ENCODE data around the gene TMEM50A.
"Not testable (repeated sequence)": the region's sequence is repeated elsewhere in the genome, so short reads cannot be mapped to it uniquely, and the experiment has no call there.

The TMEM50A gene

GRCh38 chr1:25338188-25338981 lies at the start of gene TMEM50A:
Gene TMEM50A, plus strand, starts transcription at chr1:25338334. Its CDS starts 2,153 bp downstream, at chr1:25340487.
- peak; percentile 86 for DNase-seq

GRCh38 chr1:25288573-25289101 lies 49.5 kb upstream of the TMEM50A start:
- DNase-seq, result not testable (repeated sequence)

- not testable (repeated sequence) for DNase-seq
Measured at GRCh38 chr1:25290043-25290442, 48.1 kb upstream of the TMEM50A start.

- not testable (repeated sequence) for DNase-seq
Measured at GRCh38 chr1:25293426-25293825, 44.7 kb upstream of the TMEM50A start.

GRCh38 chr1:25294889-25295826 lies 43.0 kb upstream of the TMEM50A start:
- DNase-seq, result not testable (repeated sequence)

- not testable (repeated sequence) for DNase-seq
Measured at GRCh38 chr1:25296501-25296900, 41.6 kb upstream of the TMEM50A start.

- not testable (repeated sequence) for DNase-seq
Measured at GRCh38 chr1:25300729-25301128, 37.4 kb upstream of the TMEM50A start.

- DNase-seq, result not testable (repeated sequence)
Measured at GRCh38 chr1:25302330-25302729, 35.8 kb upstream of the TMEM50A start.

GRCh38 chr1:25304936-25305335 lies 33.2 kb upstream of the TMEM50A start:
- DNase-seq, result not testable (repeated sequence)

- not testable (repeated sequence) for DNase-seq
Measured at GRCh38 chr1:25308168-25308567, 30.0 kb upstream of the TMEM50A start.

- not testable (repeated sequence) for DNase-seq
Measured at GRCh38 chr1:25309085-25309484, 29.0 kb upstream of the TMEM50A start.

- DNase-seq, result not testable (repeated sequence)
Measured at GRCh38 chr1:25309486-25309885, 28.6 kb upstream of the TMEM50A start.

GRCh38 chr1:25312806-25313470 lies 25.2 kb upstream of the TMEM50A start:
- DNase-seq, result not testable (repeated sequence)

- not testable (repeated sequence) for DNase-seq
Measured at GRCh38 chr1:25320314-25320938, 17.7 kb upstream of the TMEM50A start.

GRCh38 chr1:25322127-25322526 lies 16.0 kb upstream of the TMEM50A start:
- not testable (repeated sequence) for DNase-seq

GRCh38 chr1:25324407-25324806 lies 13.7 kb upstream of the TMEM50A start:
- DNase-seq, result not testable (repeated sequence)

GRCh38 chr1:25327864-25328790 lies 10.0 kb upstream of the TMEM50A start:
- DNase-seq, result not testable (repeated sequence)

GRCh38 chr1:25328791-25329185 lies 9.3 kb upstream of the TMEM50A start:
- DNase-seq, result not testable (repeated sequence)

GRCh38 chr1:25329336-25329735 lies 8.8 kb upstream of the TMEM50A start:
- not testable (repeated sequence) for DNase-seq

- not testable (repeated sequence) for DNase-seq
Measured at GRCh38 chr1:25329950-25330349, 8.2 kb upstream of the TMEM50A start.

- DNase-seq, result peak; percentile 19
Measured at GRCh38 chr1:25336922-25337354, 1.2 kb upstream of the TMEM50A start.

All from activated CD8-positive, alpha-beta memory T cell treated with anti-CD3 and anti-CD28 coated beads, Interleukin-2, amount 50 U/mL, for 4 hours (primary cell).